GM21717 (cell line): ENCODE data around the gene GAST.

Experiments used
- ATAC-seq: cut with Tn5 transposase; IDR thresholded peaks from one replicate; pipeline ENCODE4 v1.9.1; 2021; ENCODE audit warnings: mild to moderate bottlenecking, moderate library complexity; ENCODE audit not compliant: unreplicated experiment

Gene GAST

DNA sequence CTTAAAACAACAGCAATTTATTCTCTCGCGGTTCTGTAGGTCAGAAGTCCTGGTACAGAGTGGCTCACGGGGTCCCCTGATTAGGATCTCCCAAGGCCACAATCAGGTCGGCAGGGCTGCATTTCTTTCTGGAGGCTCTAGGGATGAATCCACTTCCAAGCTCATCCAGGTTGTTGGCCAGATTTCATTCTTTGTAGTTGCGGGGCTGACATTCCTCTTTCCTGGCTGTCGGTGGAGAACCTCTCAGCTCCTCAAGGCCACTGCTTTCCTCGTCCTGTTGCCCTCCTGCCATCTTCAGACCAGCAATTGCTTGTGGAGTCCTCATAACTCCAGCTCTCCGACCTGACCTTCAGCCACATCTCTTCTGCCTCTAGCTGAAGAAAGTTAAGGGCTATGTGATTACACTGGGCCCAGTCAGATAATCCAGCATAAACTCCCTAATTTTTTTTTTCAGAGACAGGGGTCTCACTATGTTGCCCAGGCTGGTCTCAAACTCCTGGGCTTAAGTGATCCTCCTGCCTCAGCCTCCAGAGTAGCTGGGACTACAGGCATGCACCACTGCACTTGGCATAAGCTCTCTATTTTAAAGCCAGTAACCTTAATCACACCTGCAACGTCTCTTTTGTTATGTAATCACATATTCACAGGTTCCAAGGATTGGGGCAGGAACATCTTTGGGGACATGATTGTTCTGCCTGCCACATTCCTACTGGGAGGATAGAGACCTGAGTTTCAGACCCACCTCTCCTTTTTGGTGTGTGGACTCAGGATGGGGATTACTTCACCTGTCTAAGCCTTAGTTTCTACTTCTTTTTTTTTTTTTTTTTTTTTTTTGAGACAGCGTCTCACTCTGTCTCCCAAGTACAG, 4.1 kb upstream of the GAST start:
- no peak for ATAC-seq

- ATAC-seq = no peak
Observed at GRCh38 chr17:41710472-41711090, 1.6 kb upstream of the GAST start.

DNA sequence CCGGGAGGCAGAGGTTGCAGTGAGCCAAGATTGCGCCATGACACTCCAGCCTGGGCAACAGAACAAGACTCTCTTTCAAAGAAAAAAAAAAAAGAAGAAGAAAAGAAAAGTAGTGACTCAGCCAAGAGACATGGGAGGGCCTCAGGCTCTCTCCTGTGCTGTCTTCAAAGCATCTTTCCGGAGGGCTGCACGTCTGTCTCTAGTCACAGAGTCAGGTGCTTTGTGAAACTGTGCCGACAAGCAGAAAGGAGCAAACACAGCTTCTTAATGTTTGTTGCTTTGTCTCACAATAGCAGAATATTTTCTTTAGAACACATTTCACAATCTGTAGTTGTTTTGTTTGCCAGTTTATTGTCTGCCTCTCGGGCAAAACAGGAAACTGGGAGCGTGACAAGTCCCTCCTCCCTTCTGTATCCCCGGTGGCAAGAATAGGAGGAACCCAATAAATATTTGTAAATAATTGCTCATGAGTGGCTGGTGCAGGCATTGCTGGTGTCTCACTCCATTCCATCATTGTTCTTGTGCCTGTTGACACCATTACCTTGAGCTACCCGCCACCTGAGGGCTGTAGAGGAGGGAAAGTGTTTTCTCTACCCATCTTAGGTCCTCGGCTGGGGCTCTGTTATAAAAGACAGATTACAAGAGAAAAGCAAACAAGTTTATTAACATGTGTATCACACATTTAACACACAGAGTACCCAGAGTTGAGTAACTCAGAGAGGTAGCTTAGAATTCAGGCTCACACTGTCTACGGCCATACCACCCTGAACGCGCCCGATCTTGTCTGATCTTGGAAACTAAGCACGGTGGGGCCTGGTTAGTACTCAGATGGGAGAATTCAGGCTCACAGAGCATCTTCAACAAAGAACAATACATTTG, 5.5 kb downstream of the GAST start:
- no peak for ATAC-seq

- ATAC-seq = no peak
Observed at GRCh38 chr17:41718287-41718645, 6.1 kb downstream of the GAST start.

GRCh38 chr17:41722231-41722630, 10.1 kb downstream of the GAST start:
- ATAC-seq = no peak

DNA sequence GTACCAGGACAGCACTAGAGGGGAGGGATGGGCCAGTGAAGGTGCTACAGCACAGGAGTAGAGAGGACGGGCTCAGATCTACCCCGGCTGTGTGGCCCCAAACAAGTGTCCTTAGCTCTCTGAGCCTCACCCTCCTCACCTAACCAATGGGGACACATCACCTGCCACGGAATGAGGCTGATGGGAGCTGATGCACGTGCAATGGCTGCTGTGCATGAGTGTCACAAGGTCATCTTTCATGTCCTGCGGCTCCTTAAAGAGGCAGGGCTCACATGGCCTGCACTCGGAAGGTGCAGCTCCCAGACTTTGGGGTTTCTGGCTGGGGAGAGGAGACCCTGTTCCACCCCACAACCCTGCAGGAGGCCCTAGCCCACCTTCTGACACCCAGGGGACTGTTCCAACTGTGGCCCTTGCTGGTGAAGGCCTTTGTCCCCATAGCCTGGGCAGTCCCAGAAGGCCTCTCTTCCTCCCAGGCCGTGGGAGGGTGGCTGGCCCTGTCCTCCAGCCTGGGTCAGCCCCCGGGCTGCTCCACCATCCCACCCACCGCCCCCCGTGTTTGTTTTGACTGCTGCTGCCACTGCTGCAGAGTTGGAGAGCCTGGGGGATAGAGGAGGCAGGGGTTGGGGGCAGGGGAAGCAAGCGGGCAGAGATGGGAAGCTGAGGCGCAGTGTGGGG, 11.8 kb downstream of the GAST start:
- no peak for ATAC-seq

DNA sequence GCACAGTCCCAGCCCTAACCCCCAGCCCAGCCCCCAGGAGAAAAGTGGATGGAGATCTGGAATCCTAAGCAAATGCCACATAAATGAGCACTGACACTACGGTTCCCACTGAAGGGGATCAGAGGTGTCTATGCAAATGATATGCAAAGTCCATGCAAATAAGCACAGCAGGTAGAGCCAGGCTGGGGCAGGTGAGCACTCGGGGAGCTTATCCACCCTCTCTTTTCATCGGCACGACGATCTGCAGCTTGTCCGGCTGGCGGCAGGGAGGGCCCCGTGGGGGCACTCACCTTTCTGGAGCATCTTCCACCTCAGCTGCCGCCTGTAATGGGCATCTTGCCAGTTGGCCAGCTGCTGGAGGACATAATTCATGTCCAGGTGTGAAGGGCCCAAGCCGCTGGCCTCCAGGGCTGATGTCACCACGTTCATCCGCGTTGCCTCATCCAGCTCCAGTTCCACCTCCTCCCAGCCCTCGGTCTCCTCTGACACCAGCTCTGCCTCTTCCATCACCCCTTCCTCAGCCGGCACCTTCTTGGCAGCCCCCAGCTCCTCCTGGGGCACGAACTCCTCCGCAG, 12.4 kb downstream of the GAST start:
- no peak for ATAC-seq

GRCh38 chr17:41725134-41725533, 13.0 kb downstream of the GAST start:
- no peak for ATAC-seq

GRCh38 chr17:41728056-41728455, 15.9 kb downstream of the GAST start:
- no peak for ATAC-seq

DNA sequence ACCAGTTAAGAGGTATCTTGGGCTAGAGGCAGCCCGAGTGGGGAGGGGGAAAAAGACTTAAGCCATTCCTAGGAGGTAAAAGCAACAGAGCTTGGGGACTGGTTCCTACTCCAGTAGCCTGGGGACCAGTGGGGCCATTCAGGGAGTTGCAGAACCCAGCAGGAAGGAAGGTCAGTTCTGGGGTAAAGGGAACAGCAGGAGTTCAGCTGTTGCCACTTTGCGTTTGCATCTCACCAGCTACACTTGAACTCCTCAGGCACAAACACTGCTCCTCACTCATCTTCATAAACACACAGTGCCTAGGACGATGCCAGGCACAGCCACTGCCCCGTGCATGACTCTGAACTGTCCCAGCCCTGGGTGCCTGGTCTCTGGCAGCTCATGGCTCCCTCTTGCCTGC, 18.3 kb downstream of the GAST start:
- no peak for ATAC-seq

DNA sequence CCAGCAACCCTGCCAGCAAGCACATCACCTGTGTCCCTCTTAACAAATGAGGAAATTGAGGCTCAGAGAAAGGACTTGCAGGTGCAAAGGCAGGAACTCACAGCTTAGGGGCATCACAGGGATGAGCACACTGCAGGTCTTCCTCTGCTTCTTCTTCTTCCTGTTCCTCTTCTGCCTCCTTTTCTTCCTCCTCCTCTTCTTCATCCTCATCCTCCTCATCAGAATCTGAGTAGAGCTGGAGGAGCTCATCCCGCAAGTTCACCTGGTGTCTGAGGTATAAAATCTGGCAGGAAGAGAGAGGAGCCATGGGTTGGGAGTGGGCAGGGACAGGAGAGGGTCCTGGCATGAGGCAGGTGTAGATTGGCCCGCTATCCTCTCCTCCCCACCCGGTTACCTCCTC, 19.7 kb downstream of the GAST start:
- ATAC-seq = no peak

GRCh38 chr17:41733348-41734138, 21.4 kb downstream of the GAST start:
- no peak for ATAC-seq

GRCh38 chr17:41734139-41734948, 22.2 kb downstream of the GAST start, which contains the start of gene HAP1:
Gene HAP1 (minus strand): TSS chr17:41734643. CDS start chr17:41734634, 9 bp downstream.
- ATAC-seq = no peak

DNA sequence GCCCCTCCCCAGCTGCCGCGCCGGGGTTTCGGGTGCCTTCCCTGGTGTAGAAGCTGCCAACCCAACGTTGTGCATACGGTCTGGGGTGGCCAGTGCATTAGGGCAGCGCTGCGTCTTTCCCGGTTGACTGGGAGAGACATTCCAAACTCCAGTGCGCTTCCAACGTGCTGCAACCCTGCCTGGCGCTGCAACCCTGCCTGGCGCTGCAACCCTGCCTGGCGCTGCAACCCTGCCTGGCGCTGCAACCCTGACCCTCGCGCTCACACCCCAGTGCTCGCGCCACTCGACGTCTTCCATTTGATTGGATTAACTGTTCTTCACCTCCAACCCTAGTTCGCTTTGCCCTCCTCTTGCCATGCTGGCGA, 22.8 kb downstream of the GAST start:
- no peak for ATAC-seq

GRCh38 chr17:41735744-41736143, 23.6 kb downstream of the GAST start:
- no peak for ATAC-seq

DNA sequence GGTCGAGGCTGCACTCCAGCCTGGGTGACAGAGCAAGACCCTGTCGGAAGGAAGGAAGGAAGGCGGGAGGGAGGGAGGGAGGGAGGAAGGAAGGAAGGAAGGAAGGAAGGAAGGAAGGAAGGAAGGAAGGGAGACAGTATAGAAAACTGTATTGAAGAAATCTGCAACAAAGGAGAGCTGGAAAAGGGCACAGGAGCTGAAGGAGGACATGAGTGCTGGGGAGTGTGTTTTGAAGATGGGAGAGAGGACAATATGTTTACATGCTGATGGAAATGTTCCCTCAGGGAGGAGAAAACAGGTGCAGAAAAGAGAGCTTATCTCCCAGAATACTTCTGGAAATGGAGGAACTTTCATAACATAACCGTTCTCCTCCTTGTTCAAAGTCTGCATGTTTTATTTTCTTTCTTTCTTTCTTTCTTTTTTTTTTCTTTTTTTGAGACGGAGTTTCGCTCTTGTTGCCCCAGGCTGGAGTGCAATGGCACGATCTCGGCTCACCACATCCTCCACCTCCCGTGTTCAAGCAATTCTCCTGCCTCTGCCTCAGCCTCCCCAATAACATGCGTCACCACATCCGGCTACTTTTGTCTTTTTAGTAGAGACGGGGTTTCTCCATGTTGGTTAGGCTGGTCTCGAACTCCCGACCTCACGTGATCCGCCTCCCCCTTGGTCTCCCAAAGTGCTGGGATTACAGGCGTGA, 25.0 kb downstream of the GAST start:
- ATAC-seq = no peak

GRCh38 chr17:41737680-41738023, 25.5 kb downstream of the GAST start:
- no peak for ATAC-seq

- ATAC-seq = no peak
Observed at GRCh38 chr17:41738077-41738800, 26.1 kb downstream of the GAST start.
